Upper lobe of left lung (tissue), 6 donors: ENCODE results near the gene DYRK1A. TPM values are rescaled to one million over a fixed set of nuclear protein-coding genes. Genes with fewer than 3 reads are reported as not detected.
A peak's percentile ranks its signal among the peaks of the same experiment; 100 is the strongest.
"Not testable (repeated sequence)": the region's sequence is repeated elsewhere in the genome, so short reads cannot be mapped to it uniquely, and the experiment has no call there.

Experiments used
- ATAC-seq, 2 donors: fragments of 200-7000 bp; cut with Tn5 transposase; one replicate each; pipeline ENCODE4 v1.9.1; 2022; ENCODE audit warnings: mild to moderate bottlenecking in 2 of 2, moderate library complexity in 2 of 2; ENCODE audit not compliant: low FRiP score in 2 of 2
- DNase-seq, 2 donors: peaks; one replicate each; pipeline ENCODE4 v3.0.0-alpha.2; 2019 to 2020
- H3K27ac ChIP-seq, 4 donors: fragments of 200-600 bp; sonication (generic); one replicate each; pipeline ENCODE4 v1.5.1; 2016 to 2019
- H3K27me3 ChIP-seq, 4 donors: fragments of 200-600 bp; sonication (generic); one replicate each; pipeline ENCODE4 v1.5.1; 2017 to 2019
- H3K36me3 ChIP-seq, 4 donors: fragments of 200-600 bp; sonication (generic); one replicate each; pipeline ENCODE4 v1.5.1; 2016 to 2019
- H3K4me1 ChIP-seq, 4 donors: fragments of 200-600 bp; sonication (generic); one replicate each; pipeline ENCODE4 v1.5.1; 2018 to 2019
- H3K4me3 ChIP-seq, 4 donors: fragments of 200-600 bp; sonication (generic); one replicate each; pipeline ENCODE4 v1.5.1; 2017 to 2019; ENCODE audit warnings: mild to moderate bottlenecking in 2 of 4, moderate library complexity in 1 of 4
- H3K9me3 ChIP-seq, 4 donors: fragments of 200-600 bp; sonication (generic); one replicate each; pipeline ENCODE4 v1.5.1; 2018 to 2019
- CTCF ChIP-seq, 6 experiments: fragments of 450-650 bp in 4 of 6; fragments of 200-600 bp in 2 of 6; sonication (generic) in 2 of 6; IDR thresholded peaks; one replicate each; pipeline ENCODE4 v1.5.1; 2016 to 2019; ENCODE audit warnings: antibody characterized with exemption in 6 of 6
- EP300 ChIP-seq, 4 donors: sonication (generic); formaldehyde crosslinking; IDR thresholded peaks; one replicate each; pipeline ENCODE4 v1.5.1; 2017; ENCODE audit warnings: antibody characterized with exemption in 4 of 4, control low read depth in 2 of 4
- POLR2A ChIP-seq, 4 donors: fragments of 450-650 bp; IDR thresholded peaks; one replicate each; pipeline ENCODE4 v1.5.1; 2016 to 2017; ENCODE audit warnings: antibody characterized with exemption in 4 of 4, mild to moderate bottlenecking in 2 of 4
- POLR2AphosphoS5 ChIP-seq, 2 donors: sonication (generic); formaldehyde crosslinking; IDR thresholded peaks; one replicate each; pipeline ENCODE4 v1.5.1; 2017; ENCODE audit warnings: antibody characterized with exemption in 2 of 2
- WGBS, 2 donors: methylation state at CpG; one replicate each; pipeline ENCODE4 v1.1.5; 2017 to 2018; 5-methylcytosine and 5-hydroxymethylcytosine counted together
- total RNA-seq, 6 donors: library from RNA; depleted of rRNA in 4 of 6; stranded (reverse); fragments of >200 nt in 4 of 6; gene quantifications; one replicate each; pipeline versions ENCODE4 v1.1.0 to v1.2.1, GENCODE V29; 2016 to 2021
- donor health status: DM: no; HTN: no; CAD: no; lungs with moderate emphysema.
- donor health status: DM: no; HTN: yes; CAD: no; lungs with severe emphysema.

Gene DYRK1A
- total RNA-seq, 6 donors from 2014 or later, result 64.1 to 116 (median 83.2) TPM

DNA sequence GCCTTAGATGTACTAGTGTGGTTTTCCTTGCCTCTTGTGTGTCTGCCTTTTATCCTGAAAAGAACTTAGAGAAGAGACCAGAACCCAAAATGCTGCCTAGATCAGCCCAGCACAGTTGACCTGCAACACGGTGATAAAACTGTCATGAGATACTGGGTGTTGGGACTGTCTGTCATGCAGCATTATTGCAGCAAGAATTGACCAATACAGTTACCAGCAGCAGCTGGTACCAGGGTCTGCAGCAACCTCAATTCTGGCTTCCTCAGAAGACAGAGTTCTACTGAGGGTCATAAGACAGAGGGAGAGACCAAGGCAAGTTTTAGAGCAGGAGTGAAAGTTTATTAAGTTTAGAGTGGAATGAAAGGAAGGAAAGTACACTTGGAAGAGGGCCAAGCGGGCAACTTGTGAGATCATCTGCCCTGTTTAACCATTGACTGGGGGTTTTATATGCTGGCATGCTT is 182.0 kb downstream of the DYRK1A start:
- no peaks in the 10 kb centered on the region for H3K36me3 ChIP-seq
- DNase-seq (no peak), ATAC-seq (no peak)
- H3K27me3 ChIP-seq, result no peaks in the 10 kb centered on the region
- no peak for TF ChIP-seq CTCF (IDR thresholded peaks at IDR 0.05)
- no peak for TF ChIP-seq POLR2AphosphoS5 (IDR thresholded peaks at IDR 0.05)
- TF ChIP-seq EP300 (IDR thresholded peaks at IDR 0.05), result no peak
- TF ChIP-seq POLR2A (IDR thresholded peaks at IDR 0.05), result no peak
- H3K4me3 ChIP-seq, result no peak overlapping the region
- no peaks in the 10 kb centered on the region for H3K9me3 ChIP-seq
- 66 to 70% methylated on average over 2 of the region's 2 CpGs for whole genome bisulfite sequencing, 2 donors
- H3K27ac ChIP-seq, result no peak overlapping the region
- H3K4me1 ChIP-seq, result peaks cover 8 to 26% (median 18%) of the 10 kb centered on the region in 4 donors

DNA sequence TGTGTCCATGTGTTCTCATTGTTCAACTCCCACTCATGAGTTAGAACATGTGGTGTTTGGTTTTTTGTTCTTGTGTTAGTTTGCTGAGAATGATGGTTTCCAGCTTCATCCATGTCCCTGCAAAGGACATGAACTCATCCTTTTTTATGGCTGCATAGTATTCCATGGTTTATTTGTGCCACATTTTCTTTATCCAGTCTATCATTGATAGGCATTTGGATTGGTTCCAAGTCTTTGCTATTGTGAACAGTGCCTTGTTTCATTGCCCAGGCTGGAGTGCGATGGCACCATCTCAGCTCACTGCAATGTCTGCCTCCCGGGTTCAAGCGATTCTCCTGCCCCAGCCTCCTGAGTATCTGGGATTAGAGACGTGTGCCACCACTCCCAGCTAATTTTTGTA is 183.2 kb downstream of the DYRK1A start:
- H3K27ac ChIP-seq, H3K27me3 ChIP-seq, H3K4me3 ChIP-seq, H3K36me3 ChIP-seq, H3K9me3 ChIP-seq, DNase-seq, ATAC-seq: not testable (repeated sequence)
- peaks cover 8 to 26% (median 18%) of the 10 kb centered on the region in 4 donors for H3K4me1 ChIP-seq
- 98% methylated on average over 4 of the region's 4 CpGs for WGBS, 2 donors

- WGBS, 2 donors, result 88 to 92% methylated on average over 9 of the region's 9 CpGs
- H3K27me3 ChIP-seq, result no peaks in the 10 kb centered on the region
- no peak for ATAC-seq
These were observed 183.6 kb downstream of the DYRK1A start for GRCh38 chr21:37550157-37550556.

GRCh38 chr21:37550618-37551330 is 184.2 kb downstream of the DYRK1A start:
- no peaks in the 10 kb centered on the region for H3K36me3 ChIP-seq
- H3K9me3 ChIP-seq, result no peaks in the 10 kb centered on the region
- DNase-seq (no peak), ATAC-seq (peak in 1 of 2 donors; percentile 28)
- H3K27ac ChIP-seq, result no peak overlapping the region
- H3K4me1 ChIP-seq, result peaks cover 8 to 26% (median 18%) of the 10 kb centered on the region in 4 donors
- H3K27me3 ChIP-seq, result no peaks in the 10 kb centered on the region
- TF ChIP-seq POLR2A (IDR thresholded peaks at IDR 0.05), result no peak
- no peak for TF ChIP-seq CTCF (IDR thresholded peaks at IDR 0.05)
- no peak for TF ChIP-seq EP300 (IDR thresholded peaks at IDR 0.05)
- TF ChIP-seq POLR2AphosphoS5 (IDR thresholded peaks at IDR 0.05), result no peak
- no peak overlapping the region for H3K4me3 ChIP-seq
- 74 to 78% methylated on average over 12 of the region's 12 CpGs for WGBS, 2 donors

More at GRCh38 chr21:37550157-37550556, 183.6 kb downstream of the DYRK1A start:
- TF ChIP-seq EP300 (IDR thresholded peaks at IDR 0.05), result no peak
- TF ChIP-seq CTCF (IDR thresholded peaks at IDR 0.05), result no peak
- no peak for TF ChIP-seq POLR2A (IDR thresholded peaks at IDR 0.05)
- no peak for TF ChIP-seq POLR2AphosphoS5 (IDR thresholded peaks at IDR 0.05)
- Histone ChIP-seq H3K9me3 (no peaks in the 10 kb centered on the region), H3K36me3 (no peaks in the 10 kb centered on the region), H3K27ac (no peak overlapping the region), H3K4me1 (peaks cover 8 to 26% (median 18%) of the 10 kb centered on the region in 4 donors), H3K4me3 (no peak overlapping the region)
- DNase-seq, result no peak

GRCh38 chr21:37551331-37551992 is 184.9 kb downstream of the DYRK1A start:
- H3K27me3 ChIP-seq, result no peaks in the 10 kb centered on the region
- TF ChIP-seq POLR2AphosphoS5 (IDR thresholded peaks at IDR 0.05) (no peak), EP300 (IDR thresholded peaks at IDR 0.05) (no peak), POLR2A (IDR thresholded peaks at IDR 0.05) (no peak), CTCF (IDR thresholded peaks at IDR 0.05) (no peak)
- WGBS, 2 donors, result 41 to 43% methylated on average over 13 of the region's 21 CpGs
- H3K36me3 ChIP-seq, result no peaks in the 10 kb centered on the region
- peaks cover 8 to 25% (median 18%) of the 10 kb centered on the region in 4 donors for H3K4me1 ChIP-seq
- H3K27ac ChIP-seq, result peak overlapping the region in 1 of 4 donors; percentile 30
- DNase-seq, result peak; percentile 64 to 75
- no peak for ATAC-seq
- no peak overlapping the region for H3K4me3 ChIP-seq
- H3K9me3 ChIP-seq, result no peaks in the 10 kb centered on the region
